Vagina (tissue), 2 donors: ENCODE data around the gene LHPP.

Source experiments
- CTCF ChIP-seq, 3 experiments: fragments of 450-650 bp in 2 of 3; fragments of 200-600 bp in 1 of 3; sonication (generic) in 1 of 3; IDR thresholded peaks; one replicate each; pipeline ENCODE4 v1.5.1; 2017 to 2019; ENCODE audit warnings: antibody characterized with exemption in 3 of 3, mild to moderate bottlenecking in 2 of 3, moderate library complexity in 2 of 3
- POLR2A ChIP-seq, 2 donors: fragments of 450-650 bp; IDR thresholded peaks; one replicate each; pipeline ENCODE4 v1.6.1; 2017; ENCODE audit warnings: antibody characterized with exemption in 2 of 2, mild to moderate bottlenecking in 2 of 2, moderate library complexity in 2 of 2
- POLR2AphosphoS5 ChIP-seq, 2 donors: sonication (generic); formaldehyde crosslinking; IDR thresholded peaks; one replicate each; pipeline ENCODE4 v1.9.0; 2017; ENCODE audit warnings: antibody characterized with exemption in 2 of 2, mild to moderate bottlenecking in 2 of 2, low read depth in 1 of 2; ENCODE audit not compliant: insufficient read depth in 1 of 2

GRCh38 chr10:124616836-124617130 is 155.2 kb downstream of the LHPP start:
- TF ChIP-seq CTCF (IDR thresholded peaks at IDR 0.05), result no peak
- no peak for TF ChIP-seq POLR2A (IDR thresholded peaks at IDR 0.05)
- no peak for TF ChIP-seq POLR2AphosphoS5 (IDR thresholded peaks at IDR 0.05; ENCODE audit: insufficient read depth in 1 of 2, low read depth in 1 of 2)
